T-cell (primary cell): ENCODE data around the gene TPRG1. TPM values are rescaled to one million over a fixed set of nuclear protein-coding genes. Genes with fewer than 3 reads are reported as not detected.
A peak's percentile ranks its signal among the peaks of the same experiment; 100 is the strongest.

ENCODE experiments used
- ATAC-seq, 4 experiments: fragments of 200-7000 bp in 3 of 4; fragments of 150-1000 bp in 1 of 4; cut with Tn5 transposase; replicated peaks in 1 of 4; 1 replicate in 3 of 4; 2 replicates in 1 of 4; pipeline ENCODE4 v1.10.0; 2021; ENCODE audit warnings: moderate library complexity in 3 of 4, mild to moderate bottlenecking in 2 of 4, moderate number of reproducible peaks in 1 of 4
- CTCF ChIA-PET, 2 donors: fragments of 300-600 bp; sonication (Branson Sonifier 250); formaldehyde crosslinking; loops; one replicate each; lab custom pipeline; 2022; ENCODE audit warnings: antibody characterized with exemption in 2 of 2; lab: Charles Lee
- POLR2A ChIA-PET, 2 donors: fragments of 300-600 bp; sonication (Branson Sonifier 250); formaldehyde crosslinking; loops; one replicate each; lab custom pipeline; 2022; ENCODE audit warnings: antibody characterized with exemption in 2 of 2; lab: Charles Lee
- DNase-seq, 35 experiments: peaks; one replicate each; pipeline versions ENCODE4 v3.0.0 to v3.0.0-alpha.2; 2013 to 2023
- H3K27ac ChIP-seq: one replicate; pipeline ENCODE4 v1.5.1; 2013; ENCODE audit warnings: low read length
- H3K27me3 ChIP-seq, 2 experiments: replicated peaks in 1 of 2; 1 replicate in 1 of 2; 2 replicates in 1 of 2; pipeline versions ENCODE4 v1.6.1 to v1.7.0; 2013; ENCODE audit warnings: low read length in 1 of 2, mixed read lengths in 1 of 2; ENCODE audit not compliant: control insufficient read depth in 2 of 2, insufficient read depth in 2 of 2; ENCODE audit errors: extremely low read depth in 1 of 2
- H3K36me3 ChIP-seq, 2 donors: 1 replicate in 1 of 2; 2 replicates in 1 of 2; pipeline versions ENCODE4 v1.6.1 to v1.7.0; 2013; ENCODE audit warnings: low read length in 1 of 2; ENCODE audit not compliant: control insufficient read depth in 2 of 2, insufficient read depth in 1 of 2; ENCODE audit errors: extremely low read depth in 1 of 2
- H3K4me1 ChIP-seq, 2 experiments: 1 replicate in 1 of 2; 2 replicates in 1 of 2; pipeline versions ENCODE4 v1.6.1 to v1.7.0; 2013; ENCODE audit warnings: low read length in 2 of 2, mixed read lengths in 1 of 2; ENCODE audit not compliant: insufficient read depth in 2 of 2, control insufficient read depth in 1 of 2; ENCODE audit errors: extremely low read depth in 1 of 2
- H3K4me3 ChIP-seq, 2 donors: 1 replicate in 1 of 2; 2 replicates in 1 of 2; pipeline versions ENCODE4 v1.5.1 to v1.7.0; 2013; ENCODE audit warnings: mild to moderate bottlenecking in 2 of 2, low read length in 1 of 2, moderate library complexity in 1 of 2; ENCODE audit not compliant: control insufficient read depth in 1 of 2; ENCODE audit errors: extremely low read depth in 1 of 2
- H3K9me3 ChIP-seq: 2 replicates; pipeline ENCODE4 v1.7.0; 2013
- H3K27ac Mint-ChIP-seq, 2 donors: one replicate each; pipeline ENCODE4 v1.8.0; 2020 to 2021; ENCODE audit warnings: mild to moderate bottlenecking in 2 of 2, mixed read lengths in 2 of 2
- H3K27me3 Mint-ChIP-seq, 2 donors: one replicate each; pipeline ENCODE4 v1.8.0; 2021 to 2022; ENCODE audit warnings: mixed read lengths in 2 of 2
- H3K36me3 Mint-ChIP-seq: one replicate; pipeline ENCODE4 v1.8.0; 2021; ENCODE audit warnings: mixed read lengths
- H3K4me1 Mint-ChIP-seq, 3 donors: one replicate each; pipeline ENCODE4 v1.8.0; 2020 to 2022; ENCODE audit warnings: mixed read lengths in 3 of 3, mild to moderate bottlenecking in 1 of 3
- H3K4me3 Mint-ChIP-seq, 3 donors: one replicate each; pipeline ENCODE4 v1.8.0; 2020 to 2022; ENCODE audit warnings: mild to moderate bottlenecking in 3 of 3, mixed read lengths in 3 of 3, moderate library complexity in 3 of 3
- H3K9me3 Mint-ChIP-seq, 3 donors: one replicate each; pipeline ENCODE4 v1.8.0; 2020 to 2022; ENCODE audit warnings: mixed read lengths in 3 of 3
- WGBS: methylation state at CpG from one replicate; pipeline ENCODE4 v1.1.5; 2013; ENCODE audit warnings: missing lambda C conversion rate; ENCODE audit not compliant: insufficient coverage; 5-methylcytosine and 5-hydroxymethylcytosine counted together
- total RNA-seq, 35 experiments: library from RNA in 6 of 35; stranded (reverse) in 6 of 35; fragments of 120-200 nt in 1 of 35; gene quantifications; one replicate each; pipeline versions ENCODE4 v1.2.1 to v1.2.4 and lab custom pipeline; 2013 to 2026

Gene TPRG1
- total RNA-seq, 5 donors from 2014 or later (not counting 1 experiment from before 2014, with no cell fraction given) = 5.6 to 28.4 (median 15.5) TPM

DNA sequence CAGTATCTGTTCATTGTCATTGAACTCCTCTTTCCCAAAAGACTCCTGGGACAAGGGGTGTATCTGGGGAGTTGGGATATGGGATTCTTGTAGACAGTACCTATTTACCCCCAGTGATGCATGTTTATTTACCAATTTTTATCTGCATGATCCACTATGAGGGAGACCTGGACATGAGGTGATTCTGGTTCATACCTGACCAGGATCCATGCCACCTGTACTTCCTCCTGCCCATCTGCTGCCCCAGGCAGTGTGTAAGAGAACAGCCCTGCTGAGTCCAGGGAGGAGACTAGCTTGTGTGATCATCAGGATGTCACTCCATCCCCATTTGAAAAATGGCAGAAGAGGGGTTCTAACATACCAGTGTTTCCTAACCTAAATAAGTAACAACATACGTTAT lies 3.1 kb upstream of the TPRG1 start:
- H3K36me3 Mint-ChIP-seq = no peaks in the 10 kb centered on the region
- WGBS = no CpG with 5 or more reads among the region's 1 CpG
- Histone ChIP-seq H3K27ac (no peak overlapping the region), H3K27me3 (no peaks in the 10 kb centered on the region), H3K4me1 (peaks cover 7 to 20% of the 10 kb centered on the region in 2 experiments), H3K36me3 (no peaks in the 10 kb centered on the region), H3K9me3 (no peaks in the 10 kb centered on the region), H3K4me3 (no peak overlapping the region)
- H3K4me1 Mint-ChIP-seq = peaks cover 18 to 21% (median 20%) of the 10 kb centered on the region in 3 donors
- CTCF ChIA-PET = no interaction called here
- no peak overlapping the region for H3K27ac Mint-ChIP-seq
- POLR2A ChIA-PET = no interaction called here
- H3K9me3 Mint-ChIP-seq = no peaks in the 10 kb centered on the region
- DNase-seq (no peak), ATAC-seq (no peak)
- no peak overlapping the region for H3K4me3 Mint-ChIP-seq
- no peaks in the 10 kb centered on the region for H3K27me3 Mint-ChIP-seq

DNA sequence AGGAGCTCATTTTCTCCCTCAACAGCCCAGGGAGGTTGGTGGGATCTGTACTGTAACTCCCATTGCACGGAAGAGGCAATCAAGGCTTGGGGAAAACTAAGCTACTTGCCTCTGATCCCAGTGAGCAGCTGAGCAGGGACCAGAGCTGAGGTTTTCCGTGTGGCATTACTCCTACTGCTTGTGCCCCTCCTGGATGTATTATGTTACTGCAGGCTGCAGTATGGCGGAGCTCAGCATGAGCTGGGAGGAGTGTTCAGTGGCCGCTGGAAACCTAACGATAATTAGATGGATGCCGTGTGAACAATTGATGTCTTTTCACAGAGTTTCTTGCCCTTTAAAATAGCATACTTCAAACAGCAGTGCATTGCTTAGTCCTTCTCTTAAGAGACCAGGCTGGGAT lies 2.0 kb upstream of the TPRG1 start:
- WGBS = 97% methylated on average over 6 of the region's 6 CpGs
- CTCF ChIA-PET = interaction anchor here in 1 of 2 donors (0.6 to 0.8 kb wide), 2 partner anchors 20 to 1862 kb away, joined by 3 read pairs; no protein-coding TSS in a partner anchor
- no peak for ATAC-seq
- Mint-ChIP-seq H3K4me3 (no peak overlapping the region), H3K27ac (no peak overlapping the region), H3K36me3 (no peaks in the 10 kb centered on the region), H3K27me3 (no peaks in the 10 kb centered on the region), H3K4me1 (peaks cover 18 to 21% (median 20%) of the 10 kb centered on the region in 3 donors), H3K9me3 (no peaks in the 10 kb centered on the region)
- POLR2A ChIA-PET = no interaction called here
- peaks cover 7 to 23% of the 10 kb centered on the region in 2 experiments for H3K4me1 ChIP-seq
- DNase-seq = no peak
- no peak overlapping the region for H3K4me3 ChIP-seq
- H3K9me3 ChIP-seq = no peaks in the 10 kb centered on the region
- H3K36me3 ChIP-seq = no peaks in the 10 kb centered on the region
- no peaks in the 10 kb centered on the region for H3K27me3 ChIP-seq
- H3K27ac ChIP-seq = no peak overlapping the region

DNA sequence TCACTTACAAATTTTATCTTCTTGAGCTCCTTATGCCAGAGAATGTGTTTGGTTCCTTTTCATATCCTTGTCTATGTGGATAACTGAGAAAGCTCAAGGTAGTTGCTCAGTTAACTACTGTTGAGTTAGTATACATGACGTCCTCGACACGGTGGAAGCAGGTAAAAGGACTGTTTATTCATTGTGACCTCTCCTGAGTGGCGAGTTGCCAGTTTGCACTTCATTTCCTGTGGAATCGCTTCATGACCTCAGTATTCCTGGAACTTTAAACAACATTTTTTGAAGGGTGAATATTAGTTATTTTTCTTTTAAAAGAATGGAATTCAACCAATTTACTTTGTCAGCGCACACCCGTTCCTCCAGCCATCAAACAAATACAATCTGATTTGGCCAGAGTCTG lies 1.2 kb upstream of the TPRG1 start:
- H3K4me3 ChIP-seq = no peak overlapping the region
- CTCF ChIA-PET = no interaction called here
- ATAC-seq (no peak), DNase-seq (no peak)
- H3K27me3 ChIP-seq = no peaks in the 10 kb centered on the region
- Mint-ChIP-seq H3K4me1 (peaks cover 18 to 21% (median 20%) of the 10 kb centered on the region in 3 donors), H3K36me3 (no peaks in the 10 kb centered on the region), H3K9me3 (no peaks in the 10 kb centered on the region), H3K4me3 (no peak overlapping the region), H3K27ac (no peak overlapping the region), H3K27me3 (no peaks in the 10 kb centered on the region)
- H3K27ac ChIP-seq = no peak overlapping the region
- no peaks in the 10 kb centered on the region for H3K36me3 ChIP-seq
- peaks cover 7 to 23% of the 10 kb centered on the region in 2 experiments for H3K4me1 ChIP-seq
- no CpG with 5 or more reads among the region's 7 CpGs for WGBS
- no peaks in the 10 kb centered on the region for H3K9me3 ChIP-seq
- POLR2A ChIA-PET = no interaction called here

DNA sequence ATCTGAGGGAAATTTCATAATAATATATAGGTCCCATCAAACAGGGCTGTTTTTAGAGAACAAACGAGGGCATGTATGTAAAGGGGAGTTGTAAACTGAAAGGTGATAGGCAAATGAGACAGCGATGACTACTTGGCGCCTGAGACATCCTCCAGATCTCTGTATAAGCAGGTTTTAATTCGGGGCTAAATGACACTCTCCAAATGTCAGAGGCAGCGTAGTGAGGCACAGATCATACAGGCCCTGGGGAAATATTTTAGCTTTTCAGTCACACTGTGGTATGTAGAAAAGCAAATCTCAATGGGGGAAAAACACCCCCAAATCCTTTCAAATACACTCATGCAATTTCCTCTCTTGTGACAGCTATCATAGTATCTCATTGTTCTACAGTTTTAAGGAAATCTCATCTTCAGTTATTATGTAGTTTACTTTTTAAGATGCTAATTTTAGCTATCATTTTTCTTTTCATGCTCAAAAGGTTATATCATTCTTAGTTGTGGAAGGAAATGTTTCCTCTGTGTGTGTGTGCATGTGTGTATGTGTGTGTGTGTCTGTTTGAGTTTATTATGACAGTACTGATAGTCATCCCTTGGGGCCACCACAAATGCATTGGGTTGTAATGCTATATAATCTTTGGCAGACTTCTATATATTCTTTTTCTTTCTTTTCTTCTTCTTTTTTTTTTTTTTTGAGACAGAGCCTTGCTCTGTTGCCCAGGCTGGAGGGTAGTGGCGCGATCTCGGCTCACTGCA lies 1.1 kb downstream of the TPRG1 start:
- H3K27ac Mint-ChIP-seq = peak overlapping the region; percentile 12 to 80
- POLR2A ChIA-PET = no interaction called here
- ATAC-seq = peak; percentile 20 to 66 (median 56)

DNA sequence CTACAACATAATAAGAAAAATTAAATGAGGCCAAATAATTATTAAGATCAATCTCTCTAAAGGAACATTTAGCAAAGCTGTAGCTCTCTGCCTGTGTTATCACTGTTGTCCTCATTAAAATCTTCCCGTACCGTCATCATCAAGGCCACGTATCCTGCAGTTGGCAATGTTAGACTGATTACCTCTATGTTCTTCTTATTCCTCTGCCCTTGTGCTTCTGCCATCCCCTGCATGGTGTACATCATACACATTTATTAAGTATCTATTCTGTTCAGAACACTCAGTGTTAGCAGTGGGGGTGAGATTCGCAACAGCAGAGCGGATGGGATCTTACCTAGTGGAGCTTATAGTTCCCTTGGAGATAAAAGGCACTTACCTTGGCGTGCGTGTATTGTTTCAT lies 12.8 kb downstream of the TPRG1 start:
- no peak for ATAC-seq
- Histone ChIP-seq H3K36me3 (no peaks in the 10 kb centered on the region), H3K27me3 (no peaks in the 10 kb centered on the region), H3K4me3 (no peak overlapping the region), H3K9me3 (peaks cover 2% of the 10 kb centered on the region), H3K4me1 (no peaks in the 10 kb centered on the region), H3K27ac (no peak overlapping the region)
- Mint-ChIP-seq H3K27ac (no peak overlapping the region), H3K4me1 (no peaks in the 10 kb centered on the region), H3K9me3 (peaks cover 14 to 30% (median 26%) of the 10 kb centered on the region in 3 donors), H3K27me3 (no peaks in the 10 kb centered on the region), H3K4me3 (no peak overlapping the region), H3K36me3 (peaks cover 18% of the 10 kb centered on the region)
- 92% methylated on average over 7 of the region's 7 CpGs for WGBS
- DNase-seq = no peak
- CTCF ChIA-PET = no interaction called here
- POLR2A ChIA-PET = no interaction called here

More for the DNA sequence above, 1.1 kb downstream of the TPRG1 start:
- no peaks in the 10 kb centered on the region for H3K36me3 ChIP-seq
- peaks cover 2% of the 10 kb centered on the region for H3K36me3 Mint-ChIP-seq
- H3K4me1 ChIP-seq = peaks cover 7 to 23% of the 10 kb centered on the region in 2 experiments
- CTCF ChIA-PET = interaction anchor here in 1 of 2 donors (0.6 to 0.8 kb wide), 2 partner anchors 132 to 236 kb away, joined by 3 read pairs; no protein-coding TSS in a partner anchor
- no peak overlapping the region for H3K27ac ChIP-seq
- no peaks in the 10 kb centered on the region for H3K27me3 ChIP-seq
- no peak overlapping the region for H3K4me3 Mint-ChIP-seq
- DNase-seq = no peak
- no peaks in the 10 kb centered on the region for H3K9me3 Mint-ChIP-seq
- H3K4me3 ChIP-seq = no peak overlapping the region
- peaks cover 18 to 21% (median 20%) of the 10 kb centered on the region in 3 donors for H3K4me1 Mint-ChIP-seq
- no peaks in the 10 kb centered on the region for H3K27me3 Mint-ChIP-seq
- no peaks in the 10 kb centered on the region for H3K9me3 ChIP-seq
- 24% methylated on average over 2 of the region's 8 CpGs for WGBS

DNA sequence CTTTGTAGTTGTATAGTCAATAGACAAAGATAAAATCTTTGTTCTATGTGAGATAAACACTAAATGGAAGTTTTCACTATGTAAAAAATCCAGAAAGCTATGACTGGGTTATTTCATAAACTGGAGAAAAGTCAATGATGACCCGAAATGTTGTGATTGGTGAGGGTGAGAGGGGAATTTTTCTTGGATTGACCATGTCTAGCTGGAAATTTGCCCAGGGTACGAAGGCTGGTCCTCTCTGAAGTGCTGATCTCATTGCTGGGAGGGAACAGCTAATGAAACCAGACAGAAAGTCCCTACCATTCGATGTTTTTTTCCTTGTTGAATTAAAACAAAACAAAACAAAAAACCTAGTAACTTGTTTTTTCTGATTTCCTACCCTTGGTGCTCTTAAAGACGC lies 14.3 kb downstream of the TPRG1 start:
- peaks cover 14 to 28% (median 20%) of the 10 kb centered on the region in 3 donors for H3K9me3 Mint-ChIP-seq
- whole genome bisulfite sequencing = 70% methylated on average over 2 of the region's 4 CpGs
- no peaks in the 10 kb centered on the region for H3K27me3 Mint-ChIP-seq
- H3K36me3 ChIP-seq = no peaks in the 10 kb centered on the region
- H3K36me3 Mint-ChIP-seq = peaks cover 14% of the 10 kb centered on the region
- no peak overlapping the region for H3K4me3 Mint-ChIP-seq
- H3K27ac Mint-ChIP-seq = no peak overlapping the region
- H3K27me3 ChIP-seq = no peaks in the 10 kb centered on the region
- H3K9me3 ChIP-seq = peaks cover 2% of the 10 kb centered on the region
- no peaks in the 10 kb centered on the region for H3K4me1 ChIP-seq
- no peak for DNase-seq
- POLR2A ChIA-PET = interaction anchor here in 1 of 2 donors (0.8 kb wide), 1 partner anchor 1039 kb away, joined by 16 read pairs; no protein-coding TSS in a partner anchor
- no peak for ATAC-seq
- H3K4me3 ChIP-seq = no peak overlapping the region
- no peak overlapping the region for H3K27ac ChIP-seq
- CTCF ChIA-PET = interaction anchor here in 1 of 2 donors (1.2 kb wide), 1 partner anchor 232 kb away, joined by 4 read pairs; no protein-coding TSS in a partner anchor
- no peaks in the 10 kb centered on the region for H3K4me1 Mint-ChIP-seq
